Measurements from ENCODE around the gene ARL13B.

ARL13B gene

DNA sequence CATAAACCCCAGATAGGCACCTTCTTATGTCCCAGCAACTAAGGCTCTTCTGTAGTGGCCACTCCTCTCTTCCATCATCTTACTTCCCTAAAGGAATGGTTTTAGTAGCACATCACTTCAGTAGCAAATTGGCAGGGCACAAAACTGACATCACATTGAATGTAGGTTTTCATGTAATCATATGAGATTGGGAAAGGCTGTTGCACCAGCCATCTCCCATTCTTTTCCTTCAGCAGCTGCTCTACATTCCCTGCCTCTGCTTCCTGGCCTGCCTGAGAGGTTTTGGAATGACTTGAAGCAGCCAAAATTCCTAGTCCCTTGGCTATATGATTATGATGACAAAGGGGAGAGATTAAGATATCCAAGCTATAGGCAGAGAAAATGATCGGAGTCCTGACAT lies 119.4 kb downstream of the ARL13B start:
- DNase-seq (ENCODE audit: low read depth, low spot score): no peak

- no peak for DNase-seq (ENCODE audit: low read depth, low spot score)
These were observed 121.9 kb downstream of the ARL13B start for GRCh38 chr3:94101860-94102259.
